ENCODE data around the gene KCNIP1.
A peak's percentile ranks its signal among the peaks of the same experiment; 100 is the strongest.

KCNIP1 gene

GRCh38 chr5:170508660-170509347 lies 5.0 kb downstream of the KCNIP1 start:
- no peak for DNase-seq (ENCODE audit: low spot score)

GRCh38 chr5:170509348-170509660 lies 5.5 kb downstream of the KCNIP1 start:
- DNase-seq (ENCODE audit: low spot score) = no peak

DNA sequence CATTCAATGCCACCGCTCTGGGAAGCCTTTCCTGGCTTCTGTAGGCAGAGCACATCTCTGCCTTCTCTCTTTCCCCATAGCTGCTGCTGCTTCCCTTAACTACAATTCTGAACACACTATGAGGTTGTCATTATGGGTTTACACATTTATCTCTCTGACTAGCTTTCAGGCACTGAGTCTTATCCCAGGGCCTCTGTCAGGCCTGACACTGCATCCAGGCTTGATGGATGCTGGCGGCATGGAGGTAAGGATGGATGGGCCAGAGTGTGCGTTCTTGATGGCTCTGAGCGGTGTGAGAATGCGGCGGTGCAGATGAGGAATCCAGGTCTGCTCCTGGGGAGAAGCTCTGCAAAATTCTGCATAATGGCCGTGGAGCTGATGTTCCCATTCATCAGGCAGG lies 6.3 kb downstream of the KCNIP1 start:
- DNase-seq (ENCODE audit: low spot score) = no peak

DNA sequence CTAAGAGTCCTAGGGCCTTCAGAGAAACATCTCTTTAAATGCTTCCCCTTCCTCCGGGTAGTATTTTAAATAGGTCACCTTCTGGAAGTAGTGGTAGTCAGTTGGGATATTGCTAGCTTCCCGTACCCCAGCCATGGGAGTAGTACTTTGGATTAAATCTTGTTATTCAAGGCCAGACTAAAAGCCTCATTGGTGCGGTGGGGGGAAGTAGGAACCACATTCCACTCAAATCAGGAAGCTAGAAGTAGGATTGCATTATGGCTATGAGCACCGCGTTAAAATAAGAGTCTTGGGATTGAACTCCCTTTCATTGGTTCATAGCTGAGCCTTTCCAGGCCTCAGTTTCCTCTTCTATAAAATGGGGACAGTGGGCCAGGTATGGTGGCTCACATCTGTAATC lies 6.7 kb downstream of the KCNIP1 start:
- DNase-seq (ENCODE audit: low spot score) = no peak

- no peak for DNase-seq (ENCODE audit: low spot score)
These were observed 7.9 kb downstream of the KCNIP1 start for GRCh38 chr5:170511551-170512258.

GRCh38 chr5:170513856-170514525 lies 10.2 kb downstream of the KCNIP1 start:
- no peak for DNase-seq (ENCODE audit: low spot score)

DNA sequence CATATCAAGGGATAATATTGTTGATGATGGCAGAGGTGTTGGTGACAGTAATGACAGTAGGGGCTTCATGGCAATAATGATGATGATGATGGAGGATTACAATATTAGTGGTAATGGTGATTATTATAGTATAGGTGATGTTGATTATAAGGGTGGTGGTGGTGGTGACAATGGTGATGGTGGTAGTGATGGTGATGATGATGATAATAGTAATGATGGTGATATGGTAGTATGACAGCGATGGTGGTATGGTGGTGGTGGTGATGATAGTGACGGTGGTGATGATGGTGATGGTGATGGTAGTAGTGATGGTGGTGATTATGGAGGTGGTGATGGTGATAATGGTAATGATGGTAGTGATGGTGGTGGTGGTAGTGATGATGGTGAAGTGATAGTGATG lies 13.6 kb downstream of the KCNIP1 start:
- DNase-seq (ENCODE audit: low spot score) = no peak

GRCh38 chr5:170518277-170518676 lies 14.5 kb downstream of the KCNIP1 start:
- no peak for DNase-seq (ENCODE audit: low spot score)

DNA sequence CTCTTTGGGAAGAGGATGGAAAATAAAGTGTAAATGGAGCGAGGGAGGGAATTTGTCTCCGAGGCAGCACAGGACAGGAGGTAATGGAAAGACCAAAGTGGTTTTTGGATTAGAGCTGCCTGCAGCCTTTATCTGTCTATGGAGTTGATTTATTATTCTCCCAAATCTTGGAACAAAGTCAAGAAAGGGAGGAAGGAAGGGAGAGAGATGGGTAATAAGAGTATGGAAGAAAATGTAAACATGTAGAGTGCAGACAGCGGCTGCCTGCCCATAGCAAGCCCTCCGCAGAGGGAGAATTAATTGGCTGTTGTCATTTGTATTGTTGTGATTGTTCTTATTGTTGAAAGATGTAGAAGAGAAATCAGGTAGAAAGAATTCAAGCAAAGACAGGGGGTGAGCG lies 15.7 kb downstream of the KCNIP1 start:
- no peak for DNase-seq (ENCODE audit: low spot score)

GRCh38 chr5:170520372-170520771 lies 16.6 kb downstream of the KCNIP1 start:
- no peak for DNase-seq (ENCODE audit: low spot score)

GRCh38 chr5:170522211-170523141 lies 18.7 kb downstream of the KCNIP1 start:
- peak; percentile 59 for DNase-seq (ENCODE audit: low spot score)

DNA sequence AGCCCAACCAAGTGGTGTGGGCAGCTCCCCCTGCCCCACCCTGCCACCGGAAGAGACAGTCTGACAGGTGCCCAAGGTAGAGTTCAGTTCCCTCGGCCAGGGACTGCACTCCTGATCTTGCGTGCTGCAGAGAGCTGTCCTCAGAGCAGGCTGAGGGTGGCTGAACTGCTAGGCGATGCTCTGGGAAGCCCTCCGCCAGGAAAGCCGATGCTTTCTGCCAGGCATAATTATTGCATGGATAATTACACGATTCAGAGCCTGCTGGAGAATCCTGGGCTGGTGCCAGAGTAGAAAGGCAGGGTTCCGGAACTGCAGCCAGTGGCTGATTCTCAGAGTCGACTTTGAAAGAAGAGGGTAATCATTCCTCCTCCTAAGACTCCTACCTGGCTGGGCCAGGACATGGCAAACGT lies 19.3 kb downstream of the KCNIP1 start:
- DNase-seq (ENCODE audit: low spot score) = no peak

DNA sequence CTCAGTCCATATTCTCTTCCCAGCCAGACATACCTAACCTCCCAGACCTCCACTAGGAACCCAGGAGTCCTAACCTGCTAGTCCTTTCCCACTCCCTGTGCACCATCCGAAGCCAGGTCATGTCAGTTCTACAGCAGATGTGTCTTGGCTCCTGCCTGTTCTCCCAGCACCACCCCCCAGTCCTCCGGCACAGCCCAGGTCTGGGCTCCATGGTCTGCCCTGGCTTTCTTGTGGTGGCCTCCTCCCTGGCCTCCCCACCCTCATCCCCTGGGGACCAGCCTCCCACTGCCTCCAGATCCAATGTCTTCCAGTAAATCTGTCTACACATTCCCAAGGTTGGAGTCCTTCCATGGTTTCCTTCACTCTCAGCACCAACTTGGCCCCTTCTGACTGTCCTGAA lies 20.0 kb downstream of the KCNIP1 start:
- no peak for DNase-seq (ENCODE audit: low spot score)

GRCh38 chr5:170524576-170524975 lies 20.8 kb downstream of the KCNIP1 start:
- DNase-seq (ENCODE audit: low spot score) = no peak

GRCh38 chr5:170525470-170526211 lies 21.8 kb downstream of the KCNIP1 start:
- no peak for DNase-seq (ENCODE audit: low spot score)

- DNase-seq (ENCODE audit: low spot score) = no peak
These were observed 24.2 kb downstream of the KCNIP1 start for GRCh38 chr5:170527991-170528390.

DNA sequence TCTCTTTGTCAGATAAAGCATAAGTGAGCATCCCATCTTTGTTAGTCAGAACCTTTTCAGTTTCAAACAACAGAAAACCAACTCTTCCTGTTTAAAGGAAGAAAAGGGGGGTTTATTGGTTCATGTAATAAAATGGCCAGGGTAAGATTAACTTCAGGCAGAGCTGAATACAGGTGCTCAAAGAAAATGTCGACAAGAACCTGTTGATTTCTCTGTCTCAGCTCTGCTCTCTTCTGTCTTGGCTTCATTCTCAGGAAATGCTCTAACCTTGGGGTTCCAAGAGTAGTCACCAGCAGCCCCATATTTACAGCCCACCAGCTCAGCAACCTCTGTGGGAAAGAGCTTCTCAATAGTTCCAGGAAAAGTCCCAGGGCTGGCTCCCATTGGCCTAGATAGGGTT lies 25.2 kb downstream of the KCNIP1 start:
- no peak for DNase-seq (ENCODE audit: low spot score)

- DNase-seq (ENCODE audit: low spot score) = no peak
These were observed 29.1 kb downstream of the KCNIP1 start for GRCh38 chr5:170532935-170533334.

GRCh38 chr5:170533383-170533782 lies 29.6 kb downstream of the KCNIP1 start:
- DNase-seq (ENCODE audit: low spot score) = no peak

- DNase-seq (ENCODE audit: low spot score) = peak; percentile 82
These were observed 30.4 kb downstream of the KCNIP1 start for GRCh38 chr5:170534177-170534576.

- DNase-seq (ENCODE audit: low spot score) = no peak
These were observed 31.1 kb downstream of the KCNIP1 start for GRCh38 chr5:170534941-170535340.

GRCh38 chr5:170536525-170536924 lies 32.7 kb downstream of the KCNIP1 start:
- DNase-seq (ENCODE audit: low spot score) = no peak
